ENCODE data around the gene CAMKK2.
"Not testable (repeated sequence)": the region's sequence is repeated elsewhere in the genome, so short reads cannot be mapped to it uniquely, and the experiment has no call there.

The CAMKK2 gene

DNA sequence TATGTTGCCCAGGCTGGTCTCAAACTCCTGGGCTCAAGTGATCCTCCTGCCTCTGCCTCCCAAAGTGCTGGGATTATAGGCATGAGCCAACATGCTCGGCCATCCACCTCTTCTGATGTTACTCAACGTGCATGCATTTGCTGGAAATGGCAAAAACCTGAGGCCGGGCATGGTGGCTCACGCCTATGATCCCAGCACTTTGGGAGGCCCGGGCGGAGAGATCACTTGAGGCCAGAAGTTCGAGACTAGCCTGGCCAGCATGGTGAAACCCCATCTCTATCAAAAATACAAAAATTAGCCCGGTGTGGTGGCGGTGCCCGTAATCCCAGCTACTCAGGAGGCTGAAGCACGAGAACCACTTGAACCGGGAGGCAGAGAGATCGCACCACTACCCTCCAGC lies 1.9 kb upstream of the CAMKK2 start:
- not testable (repeated sequence) for DNase-seq (ENCODE audit: low read depth)

DNA sequence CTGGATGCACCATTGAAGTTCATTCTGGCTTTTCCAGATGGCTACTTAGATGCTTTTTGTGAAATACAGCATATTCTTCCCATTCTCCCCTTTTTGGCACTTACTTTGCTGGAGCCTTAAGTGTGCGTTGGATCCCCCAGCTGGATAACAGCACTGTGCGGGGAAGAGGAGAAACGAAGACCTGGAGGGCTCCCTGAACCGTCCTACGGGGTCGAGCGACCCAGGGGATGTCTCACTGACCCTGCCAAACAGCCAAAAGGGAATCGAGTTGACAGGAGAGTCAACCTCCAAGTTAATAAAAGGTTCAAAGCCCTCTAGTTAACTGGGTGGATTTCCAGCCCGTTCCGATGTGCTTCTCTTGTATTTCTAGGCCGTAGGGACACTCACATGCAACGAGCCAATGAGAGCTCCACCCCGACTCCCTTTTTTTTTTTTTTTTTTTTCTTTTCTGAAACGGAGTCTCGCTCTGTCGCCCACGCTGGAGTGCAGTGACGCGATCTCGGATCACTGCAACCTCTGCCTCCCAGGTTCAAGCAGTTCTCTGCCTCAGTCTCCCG lies 1.0 kb upstream of the CAMKK2 start:
- peak; percentile 21 for DNase-seq (ENCODE audit: low read depth)

DNA sequence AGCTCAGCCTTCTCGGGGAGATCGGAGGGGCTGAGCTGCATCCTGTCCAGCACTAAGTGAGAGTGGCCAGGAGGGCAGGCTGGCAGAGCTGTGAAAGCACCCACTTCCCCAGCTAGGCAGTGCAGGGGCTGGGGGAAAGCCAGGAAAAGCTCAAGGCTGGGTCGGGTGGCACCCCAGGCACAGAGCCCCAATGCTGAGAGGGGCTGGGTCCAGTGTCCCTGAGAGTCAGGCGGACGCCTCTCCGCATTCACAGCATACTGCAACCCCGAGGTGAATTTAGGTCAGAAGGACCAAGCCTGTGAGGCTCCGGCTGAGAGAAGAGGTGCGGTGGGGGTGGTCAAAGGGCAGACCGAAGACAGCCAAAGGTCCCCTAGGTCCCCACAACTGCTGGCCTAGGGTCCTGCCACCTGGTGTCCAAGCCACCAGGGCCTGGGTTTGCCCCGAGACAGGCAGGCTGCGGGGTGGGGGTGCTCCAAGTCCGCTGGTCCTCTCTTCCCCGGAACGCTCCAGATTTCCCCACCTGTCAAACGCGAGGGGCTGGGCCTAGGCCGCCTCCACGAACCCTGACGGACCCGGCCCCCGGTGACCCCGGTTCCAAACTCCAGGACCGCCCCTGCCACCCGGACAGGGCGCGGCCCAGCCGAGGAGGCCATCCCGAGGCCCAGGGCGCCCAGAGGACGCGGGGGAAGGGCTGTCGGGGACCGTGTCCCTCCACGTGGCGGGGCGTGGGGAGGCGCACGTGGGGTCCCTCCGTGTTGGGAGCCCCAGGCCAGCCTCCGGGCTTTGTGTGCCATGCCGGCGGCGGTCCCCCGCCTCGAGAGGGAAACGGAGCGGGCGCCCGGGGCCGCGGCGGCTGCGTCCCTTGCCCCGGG lies 527 bp downstream of the CAMKK2 start:
- no peak for DNase-seq (ENCODE audit: low read depth)

DNA sequence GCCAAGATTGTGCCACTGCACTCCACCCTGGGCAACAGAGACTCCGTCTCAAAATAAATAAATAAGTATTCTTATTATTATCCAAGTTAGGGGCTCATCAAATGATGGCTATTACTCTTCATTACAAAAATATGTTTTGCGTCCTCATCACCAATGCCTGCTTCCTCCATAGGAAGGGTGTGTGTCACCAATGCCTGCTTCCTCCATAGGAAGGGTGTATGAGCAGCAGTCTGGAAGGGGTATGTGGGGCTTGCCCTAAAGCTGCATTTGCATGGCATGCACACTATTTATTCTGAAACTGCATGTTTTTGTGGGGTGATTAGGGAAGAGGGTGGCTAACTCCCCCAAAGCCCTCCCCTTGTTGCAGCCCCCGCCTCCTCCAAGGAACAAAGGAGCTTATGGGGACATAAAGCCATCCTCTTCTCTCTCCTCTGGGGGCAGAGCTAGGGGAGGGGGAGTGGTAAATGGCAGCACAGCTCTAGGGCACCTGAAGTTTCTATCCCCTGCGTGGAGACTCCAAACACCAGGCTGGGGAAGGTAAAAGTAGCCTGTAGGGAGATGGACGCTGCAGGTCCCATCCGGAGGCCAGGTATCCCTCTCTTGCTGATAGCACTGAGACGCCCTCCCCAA lies 1.3 kb downstream of the CAMKK2 start:
- no peak for DNase-seq (ENCODE audit: low read depth)

DNA sequence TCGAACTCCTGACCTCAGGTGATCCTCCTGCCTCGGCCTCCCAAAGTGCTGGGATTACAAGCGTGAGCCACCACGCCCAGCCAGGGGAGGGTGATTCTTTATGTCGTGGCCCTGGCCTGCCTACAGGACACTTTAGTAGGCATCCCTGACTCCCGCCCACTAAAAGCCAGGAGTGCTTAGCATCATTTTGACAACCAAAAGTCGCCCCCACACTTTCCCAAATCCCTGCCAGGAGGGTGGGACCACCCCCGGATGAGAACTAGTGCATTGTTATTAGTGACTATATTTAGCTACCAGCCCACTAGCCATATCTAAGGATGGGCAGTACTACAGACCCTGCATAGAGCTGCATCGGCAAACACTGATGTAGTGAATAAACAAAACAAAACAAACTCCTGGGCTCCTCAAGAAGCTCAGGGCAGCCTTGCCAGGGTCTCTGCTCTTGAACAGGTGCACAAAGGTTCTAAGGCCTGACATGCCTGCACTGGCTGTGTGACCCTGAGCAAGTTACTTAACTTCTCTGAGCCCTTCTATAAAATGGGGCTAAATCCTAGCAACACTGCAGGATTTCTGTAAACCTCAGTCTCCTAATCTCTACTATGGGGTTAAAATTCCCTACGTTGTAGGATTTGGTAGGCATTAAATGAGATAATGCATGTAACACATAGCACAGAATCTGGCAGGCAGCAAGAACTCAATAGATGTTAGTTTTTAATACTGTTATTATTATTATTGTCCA lies 2.2 kb downstream of the CAMKK2 start:
- DNase-seq (ENCODE audit: low read depth): no peak

DNA sequence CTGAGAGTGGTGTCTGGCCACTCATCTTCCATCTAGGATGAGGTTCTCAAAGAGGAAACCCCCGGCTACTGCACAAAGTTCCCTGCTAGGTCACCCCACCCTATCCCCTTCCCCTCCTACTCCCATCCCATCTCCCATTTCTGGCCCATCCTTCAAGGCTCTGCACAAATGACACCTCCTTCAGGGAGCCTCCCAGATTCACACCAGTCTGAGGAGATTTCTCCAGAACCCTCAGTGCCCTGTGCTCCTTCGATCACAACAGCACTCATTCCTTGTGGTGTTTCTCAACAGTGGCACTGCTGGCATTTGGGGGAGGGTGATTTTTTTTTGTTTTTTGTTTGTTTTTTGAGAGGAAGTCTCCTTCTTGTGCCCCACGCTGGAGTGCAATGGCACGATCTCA lies 2.9 kb downstream of the CAMKK2 start:
- no peak for DNase-seq (ENCODE audit: low read depth)

DNA sequence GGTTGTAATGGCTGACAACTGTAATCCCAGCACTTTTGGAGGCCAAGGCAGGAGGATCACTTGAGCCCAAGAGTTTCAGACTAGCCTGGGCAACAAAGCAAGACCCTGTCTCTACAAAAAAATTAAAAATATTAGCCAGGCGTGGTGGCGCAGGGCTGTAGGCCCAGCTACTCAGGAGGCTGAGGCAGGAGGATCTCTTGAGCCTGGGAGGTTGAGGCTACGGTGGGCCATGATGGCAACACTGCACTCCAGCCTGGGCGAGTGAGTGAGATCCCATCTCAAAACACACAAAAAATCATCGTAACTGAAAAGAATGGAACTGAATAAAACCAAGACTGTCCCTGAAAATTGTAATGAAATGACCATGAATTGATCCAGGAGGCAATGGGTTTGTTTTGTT lies 6.1 kb downstream of the CAMKK2 start:
- no peak for DNase-seq (ENCODE audit: low read depth)

DNA sequence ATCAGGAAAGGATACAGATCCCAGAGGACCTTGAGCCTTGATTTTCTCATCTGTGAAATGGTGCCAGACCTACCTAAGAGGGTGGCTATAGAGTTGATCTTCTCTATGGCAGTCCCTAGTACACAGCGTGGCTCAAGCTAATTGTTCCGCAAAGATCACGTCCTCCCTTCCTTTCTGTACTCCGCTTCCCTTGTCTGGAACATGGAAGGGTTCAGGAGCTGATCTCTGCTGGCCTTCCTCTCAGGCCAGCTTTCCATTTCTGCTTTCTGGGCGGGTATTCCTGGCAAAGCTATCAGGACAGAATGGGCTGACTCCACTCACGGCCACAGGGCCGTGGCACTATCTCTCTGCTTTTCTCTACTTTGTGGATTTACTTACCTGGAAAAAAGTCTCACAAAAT lies 6.5 kb downstream of the CAMKK2 start:
- DNase-seq (ENCODE audit: low read depth): no peak

DNA sequence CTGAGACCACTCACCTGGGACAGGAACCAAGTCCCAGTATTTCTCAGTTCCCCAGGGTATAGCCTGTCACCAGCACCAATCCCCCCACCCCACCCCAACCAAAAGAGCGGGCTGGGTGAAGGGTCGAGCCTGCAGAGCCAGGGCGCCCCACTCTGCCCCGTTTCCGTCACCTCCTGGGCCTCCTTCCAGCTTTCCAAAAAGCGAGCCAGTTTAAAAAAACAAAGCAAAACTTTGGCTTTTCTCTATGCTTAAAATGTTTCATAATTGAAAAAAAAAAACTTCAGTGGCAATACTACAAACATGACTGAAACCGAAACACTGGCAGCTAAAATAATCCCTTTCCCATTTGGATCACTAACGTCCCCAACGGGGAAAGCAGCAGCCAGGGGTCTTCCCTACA lies 7.5 kb downstream of the CAMKK2 start:
- DNase-seq (ENCODE audit: low read depth): no peak

DNA sequence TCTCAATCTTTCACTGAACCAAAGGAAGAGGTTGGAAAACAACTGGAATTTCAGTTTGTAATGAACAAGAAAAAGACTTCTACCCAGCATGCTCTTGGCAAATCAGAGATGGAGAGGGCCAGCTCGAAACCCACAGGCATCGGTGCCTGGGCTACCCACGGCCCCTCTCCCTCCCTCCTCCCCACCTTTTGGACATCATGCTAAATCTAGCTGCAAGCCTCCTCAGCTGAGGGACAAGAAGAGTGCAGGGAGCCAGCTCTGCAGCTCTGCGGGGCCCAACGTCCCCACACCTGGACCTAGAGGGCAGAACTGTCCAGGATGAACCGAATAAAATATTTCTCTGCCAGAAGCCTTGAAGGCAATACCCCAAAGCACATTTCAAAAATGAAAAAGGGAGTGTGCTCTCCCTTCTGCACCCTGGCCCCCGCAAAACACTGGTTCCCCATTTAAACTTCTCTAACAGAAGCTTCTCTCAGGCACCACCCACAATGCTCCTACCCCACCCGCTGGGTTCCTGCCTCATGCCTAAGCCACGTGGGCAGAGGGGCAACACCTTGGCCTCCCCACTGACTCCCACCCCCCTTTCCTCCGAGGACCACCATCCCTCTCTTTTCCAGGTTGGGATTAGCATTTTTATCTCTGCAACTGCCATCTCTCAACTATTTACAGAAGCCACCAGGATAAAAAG lies 8.2 kb downstream of the CAMKK2 start:
- DNase-seq (ENCODE audit: low read depth): no peak

DNA sequence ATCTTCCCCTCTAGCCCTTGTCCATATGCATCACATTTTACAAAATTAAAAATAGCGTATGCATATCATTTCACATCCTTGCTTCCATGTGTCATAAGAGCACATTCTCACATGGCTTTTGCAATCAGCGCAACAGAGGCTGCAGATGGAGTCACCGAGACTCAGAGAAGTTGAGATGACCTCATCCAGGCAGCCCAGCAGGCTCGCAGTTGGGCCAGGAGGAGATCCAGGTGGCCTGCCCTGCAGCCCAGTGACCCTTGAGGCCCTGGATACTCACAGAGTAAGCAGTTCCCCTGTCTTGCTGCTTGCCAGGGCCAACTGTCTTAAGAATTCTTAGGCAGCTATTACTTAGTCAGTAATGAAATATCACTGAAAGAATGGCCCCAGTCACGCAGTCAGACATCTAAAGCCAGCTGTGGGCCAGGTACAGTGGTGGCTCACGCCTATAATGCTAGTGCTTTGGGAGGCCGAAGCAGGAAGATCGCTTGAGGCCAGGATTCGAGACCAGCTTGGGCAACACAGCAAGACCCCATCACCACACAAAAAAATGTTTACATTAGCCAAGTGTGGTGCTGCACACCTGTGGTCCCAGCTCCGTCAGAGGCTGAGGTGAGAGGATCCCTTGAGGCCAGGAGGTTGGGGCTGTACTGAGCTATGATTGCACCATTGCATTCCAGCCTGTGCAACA lies 9.1 kb downstream of the CAMKK2 start:
- no peak for DNase-seq (ENCODE audit: low read depth)

DNA sequence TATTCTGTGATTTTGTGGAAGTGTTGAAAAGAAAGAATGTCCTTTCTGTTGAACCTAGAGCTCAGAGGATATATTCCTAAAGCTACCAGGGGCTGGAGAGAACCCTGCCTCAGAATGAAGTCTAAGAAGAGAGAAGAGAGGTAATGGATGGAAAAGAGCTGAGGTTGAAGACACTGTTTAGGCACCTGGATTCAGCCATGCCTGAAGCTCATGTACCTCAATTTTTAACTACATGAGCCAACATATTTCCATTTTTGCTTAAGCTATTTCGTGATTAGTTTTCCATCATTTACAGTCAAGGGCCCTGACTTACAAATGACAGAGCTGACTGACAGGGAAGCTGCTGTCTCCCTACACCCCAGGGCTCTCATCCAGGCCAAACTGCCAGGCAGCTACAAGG lies 10.7 kb downstream of the CAMKK2 start:
- no peak for DNase-seq (ENCODE audit: low read depth)

DNA sequence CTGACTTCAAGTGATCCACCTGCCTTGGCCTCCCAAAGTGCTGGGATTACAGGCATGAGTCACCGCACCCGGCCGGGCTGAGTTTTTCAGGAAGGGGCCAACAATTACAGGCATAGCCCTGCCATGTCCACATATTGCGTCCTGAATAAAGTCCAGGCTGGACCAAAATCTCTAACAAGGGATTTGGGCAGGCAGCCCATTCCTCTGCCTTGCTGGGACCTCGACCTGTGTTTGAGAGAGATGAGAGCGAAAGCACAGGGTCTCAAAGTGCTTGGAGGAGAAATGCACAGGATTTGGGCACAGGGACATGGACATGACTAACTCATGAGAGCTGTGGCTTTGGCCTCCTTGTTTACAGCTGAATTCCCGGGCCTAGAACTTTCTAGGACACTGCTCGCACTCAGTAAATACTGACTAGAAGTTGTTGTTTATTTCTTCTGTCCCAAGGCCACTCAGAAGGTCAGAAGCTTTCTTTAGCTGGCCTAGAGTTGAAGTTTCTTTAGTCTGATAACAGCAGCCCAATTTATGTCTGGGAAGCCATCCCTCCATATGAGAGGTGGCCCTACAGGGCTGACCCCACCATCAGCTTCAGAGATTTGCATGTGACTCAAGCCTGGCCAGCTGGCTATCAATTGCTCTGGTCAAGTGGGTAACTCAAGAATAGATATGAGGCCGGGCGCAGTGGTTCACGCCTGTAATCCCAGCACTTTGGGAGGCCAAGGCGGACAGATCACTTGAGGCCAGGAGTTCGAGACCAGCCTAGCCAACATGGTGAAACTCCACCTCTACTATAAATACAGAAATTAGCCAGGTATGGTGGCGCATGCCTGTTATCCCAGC lies 11.7 kb downstream of the CAMKK2 start:
- no peak for DNase-seq (ENCODE audit: low read depth)

DNA sequence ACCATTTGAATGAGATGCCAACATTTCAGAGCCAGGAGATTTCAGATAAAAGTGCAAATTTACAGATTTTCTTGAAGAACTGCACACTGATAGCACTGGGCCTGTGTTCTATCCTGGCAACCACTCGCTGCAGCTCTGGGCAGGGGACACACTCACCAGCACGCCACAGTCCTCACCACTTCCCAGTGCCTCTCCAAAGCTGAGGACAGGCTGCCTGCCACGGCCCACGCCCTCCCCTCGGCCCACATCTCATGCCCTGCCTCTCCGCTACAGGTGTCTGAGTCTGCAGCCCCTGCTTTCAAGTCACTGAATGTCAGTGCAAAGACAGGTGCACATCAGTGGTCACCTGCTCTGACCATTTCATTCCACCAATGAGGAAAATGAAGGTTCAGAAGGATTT lies 12.7 kb downstream of the CAMKK2 start:
- no peak for DNase-seq (ENCODE audit: low read depth)

DNA sequence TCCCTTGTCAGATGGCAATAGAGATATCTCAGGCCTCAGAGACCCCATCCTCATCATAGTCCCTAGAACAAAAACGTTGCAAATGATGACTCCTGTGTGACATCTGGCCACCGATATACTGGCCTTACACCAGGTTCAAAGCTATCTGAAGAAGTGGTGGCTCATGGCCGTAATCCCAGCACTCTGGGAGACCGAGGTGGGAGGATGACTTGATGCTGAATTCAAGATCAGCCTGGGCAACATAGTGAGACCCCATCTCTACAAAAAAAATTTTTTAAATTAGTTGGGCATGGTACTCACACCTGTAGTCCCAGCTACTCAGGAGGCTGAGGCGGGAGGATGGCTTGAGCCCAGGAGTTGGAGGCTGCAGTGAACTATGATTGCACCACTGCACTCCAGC lies 13.1 kb downstream of the CAMKK2 start:
- DNase-seq (ENCODE audit: low read depth): no peak

DNA sequence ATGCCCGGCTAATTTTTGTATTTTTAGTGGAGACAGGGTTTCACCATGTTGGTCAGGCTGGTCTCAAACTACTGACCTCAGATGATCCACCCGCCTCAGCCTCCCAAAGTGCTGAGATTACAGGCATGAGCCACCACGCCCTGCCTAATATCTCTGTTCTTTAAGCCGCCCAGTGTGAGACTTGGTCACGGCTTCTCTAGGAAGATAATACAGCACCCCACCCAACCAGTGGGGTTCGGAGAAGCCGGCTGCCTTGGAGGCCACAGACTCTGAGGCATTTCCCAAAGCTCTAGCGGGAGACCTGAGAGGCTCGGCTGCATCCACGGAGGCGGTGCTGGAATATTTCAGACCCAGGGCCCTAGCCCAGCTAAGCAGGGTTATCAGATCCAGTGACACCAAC lies 13.6 kb downstream of the CAMKK2 start:
- not testable (repeated sequence) for DNase-seq (ENCODE audit: low read depth)

DNA sequence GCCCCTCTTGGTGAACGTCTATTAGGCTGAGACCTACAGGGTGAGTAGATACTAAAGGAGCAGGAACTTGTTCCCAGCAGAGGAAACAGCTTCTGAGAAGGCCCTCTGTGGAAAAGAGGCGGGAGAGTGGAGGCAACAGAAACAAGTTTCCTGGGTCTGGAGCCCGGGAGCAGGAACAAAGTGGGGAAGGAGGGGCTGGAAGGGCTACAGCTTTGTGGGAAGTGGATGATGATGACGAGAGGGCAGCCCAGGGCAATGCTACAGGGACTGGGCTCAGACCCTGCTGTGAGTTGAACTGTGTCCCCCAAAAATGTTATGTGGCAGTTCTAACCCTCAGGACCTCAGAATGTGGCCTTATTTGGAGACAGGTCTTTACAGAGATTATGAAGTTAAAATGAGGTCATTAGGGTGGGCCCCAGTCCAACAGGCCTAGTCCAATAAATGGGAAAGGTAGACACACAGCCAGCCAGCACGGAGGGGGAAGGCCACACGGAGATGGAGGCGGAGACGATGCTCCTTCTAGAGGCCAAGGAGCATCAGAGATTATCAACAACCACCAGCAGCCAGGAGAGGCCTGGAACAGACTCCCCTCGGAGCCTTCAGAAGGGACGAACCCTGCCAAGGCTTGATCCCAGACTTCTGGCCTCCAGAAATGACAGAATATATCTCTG lies 14.3 kb downstream of the CAMKK2 start:
- no peak for DNase-seq (ENCODE audit: low read depth)

DNA sequence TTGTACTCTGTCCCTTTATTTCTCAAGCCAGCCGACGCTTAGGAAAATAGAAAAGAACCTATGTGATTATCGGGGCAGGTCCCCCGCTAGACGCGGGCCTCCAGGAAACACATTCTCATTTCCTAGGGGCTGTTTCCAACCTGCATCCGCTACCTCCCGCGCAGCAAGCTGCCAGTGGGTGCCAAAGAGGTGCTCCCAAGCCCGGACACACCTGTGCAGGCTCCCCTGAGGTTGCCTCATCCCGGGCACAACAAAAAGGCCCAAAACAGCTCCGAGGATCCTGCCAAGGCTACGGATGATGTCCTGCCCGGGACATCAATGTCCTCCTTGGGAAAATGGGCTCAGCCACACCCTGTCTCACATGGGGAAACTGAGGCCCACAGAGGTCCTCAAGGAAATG lies 15.4 kb downstream of the CAMKK2 start:
- not testable (repeated sequence) for DNase-seq (ENCODE audit: low read depth)

DNA sequence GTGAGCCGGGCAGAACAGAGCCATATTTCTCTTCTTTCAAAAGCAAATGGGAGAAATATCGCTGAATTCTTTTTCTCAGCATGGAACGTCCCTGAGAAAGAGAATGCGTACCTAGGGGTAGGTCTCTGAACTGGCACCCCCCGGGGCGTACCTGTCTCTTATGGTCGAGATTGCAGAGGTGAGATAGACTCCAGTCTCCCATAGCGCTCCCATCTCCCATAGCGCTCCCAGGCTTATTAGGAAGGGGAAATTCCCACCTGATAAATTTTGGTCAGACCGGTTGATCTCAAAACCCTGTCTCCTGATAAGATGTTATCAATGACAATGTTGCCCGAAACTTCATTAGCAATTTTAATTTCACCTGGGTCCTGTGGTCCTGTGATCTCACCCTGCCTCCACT lies 16.0 kb downstream of the CAMKK2 start:
- not testable (repeated sequence) for DNase-seq (ENCODE audit: low read depth)

DNA sequence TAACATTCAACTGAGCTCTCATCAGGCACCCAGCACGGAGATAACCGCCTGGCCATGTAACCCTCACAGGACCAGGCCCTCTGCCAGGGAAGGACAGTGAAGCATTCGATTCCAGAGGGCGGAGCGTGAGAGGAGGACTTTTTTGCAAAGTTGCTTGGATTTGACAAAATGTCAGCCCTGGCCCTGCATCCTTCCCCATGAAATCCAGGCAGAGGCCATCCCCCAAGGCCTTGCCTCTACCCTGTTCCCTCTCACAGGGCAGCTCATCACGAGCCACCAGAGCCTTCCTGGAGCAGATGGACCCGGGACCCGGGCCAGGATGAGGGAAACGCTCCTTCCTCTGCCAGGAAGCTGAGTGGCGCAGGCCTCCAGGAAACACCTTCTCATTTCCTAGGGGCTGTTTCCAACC lies 17.0 kb downstream of the CAMKK2 start:
- no peak for DNase-seq (ENCODE audit: low read depth)

All from stimulated activated CD8-positive, alpha-beta memory T cell treated with anti-CD3 and anti-CD28 coated beads, Interleukin-12 subunit alpha, Interleukin-12 subunit beta, amount 100 ng/mL, for 4 hours (primary cell).